IPS-20b (cell line): ENCODE results near the gene SEMA4D.

ENCODE experiments used
- H3K27ac ChIP-seq: one replicate; pipeline ENCODE4 v1.5.1; 2013; ENCODE audit warnings: low read length
- H3K27me3 ChIP-seq: 2 replicates; pipeline ENCODE4 v1.6.1; 2013; ENCODE audit warnings: mild to moderate bottlenecking, low read length, inconsistent platforms; ENCODE audit not compliant: insufficient read depth
- H3K36me3 ChIP-seq: 2 replicates; pipeline ENCODE4 v1.6.1; 2013; ENCODE audit warnings: low read depth, mild to moderate bottlenecking, inconsistent platforms, low read length, moderate library complexity; ENCODE audit not compliant: insufficient read depth
- H3K4me1 ChIP-seq: 2 replicates; pipeline ENCODE4 v1.6.1; 2013; ENCODE audit warnings: mild to moderate bottlenecking, control low read depth, inconsistent platforms, low read length, moderate library complexity; ENCODE audit not compliant: insufficient read depth
- H3K4me3 ChIP-seq: 2 replicates; pipeline ENCODE4 v1.5.1; 2013; ENCODE audit warnings: mild to moderate bottlenecking, low read length, inconsistent platforms
- H3K9ac ChIP-seq: 2 replicates; pipeline ENCODE4 v1.6.1; 2013; ENCODE audit warnings: low read depth, mild to moderate bottlenecking, inconsistent platforms, low read length, moderate library complexity
- H3K9me3 ChIP-seq: 2 replicates; pipeline ENCODE4 v1.6.1; 2013; ENCODE audit warnings: mild to moderate bottlenecking, low read depth, low read length, inconsistent platforms; ENCODE audit not compliant: insufficient read depth

SEMA4D gene

GRCh38 chr9:89318123-89319014 is 179.5 kb downstream of the SEMA4D start, which contains the start of gene SECISBP2:
Gene SECISBP2 (plus strand): TSS chr9:89318500. CDS start chr9:89318577, 77 bp downstream.
- H3K27ac ChIP-seq: peak within 1 kb of the TSS; percentile 90
- H3K9me3 ChIP-seq: no peaks in the 10 kb centered on the region
- no peaks in the 10 kb centered on the region for H3K27me3 ChIP-seq
- peaks cover 21% of the 10 kb centered on the region; the same call in 1 of the 2 replicates for H3K4me1 ChIP-seq
- peak within 1 kb of the TSS; percentile 97 for H3K9ac ChIP-seq
- H3K36me3 ChIP-seq: peaks cover 64% of the 10 kb centered on the region
- H3K4me3 ChIP-seq: peak within 1 kb of the TSS; percentile 80

GRCh38 chr9:89317282-89317681 is 180.6 kb downstream of the SEMA4D start:
- H3K9ac ChIP-seq: peak overlapping the region; percentile 97; the same call in 1 of the 2 replicates
- H3K4me1 ChIP-seq: peaks cover 25% of the 10 kb centered on the region; the same call in 1 of the 2 replicates
- peaks cover 67% of the 10 kb centered on the region for H3K36me3 ChIP-seq
- no peaks in the 10 kb centered on the region for H3K9me3 ChIP-seq
- peak overlapping the region; percentile 80; the same call in 1 of the 2 replicates for H3K4me3 ChIP-seq
- no peaks in the 10 kb centered on the region for H3K27me3 ChIP-seq
- H3K27ac ChIP-seq: no peak overlapping the region

GRCh38 chr9:89315482-89315881 is 182.4 kb downstream of the SEMA4D start:
- no peak overlapping the region for H3K9ac ChIP-seq
- no peaks in the 10 kb centered on the region for H3K27me3 ChIP-seq
- H3K4me3 ChIP-seq: no peak overlapping the region
- peaks cover 58% of the 10 kb centered on the region for H3K36me3 ChIP-seq
- H3K27ac ChIP-seq: no peak overlapping the region
- peaks cover 25% of the 10 kb centered on the region; the same call in 1 of the 2 replicates for H3K4me1 ChIP-seq
- H3K9me3 ChIP-seq: no peaks in the 10 kb centered on the region

- H3K9ac ChIP-seq: peak overlapping the region; percentile 98; the same call in 1 of the 2 replicates
- H3K27ac ChIP-seq: no peak overlapping the region
- peaks cover 25% of the 10 kb centered on the region; the same call in 1 of the 2 replicates for H3K4me1 ChIP-seq
- no peaks in the 10 kb centered on the region for H3K9me3 ChIP-seq
- peaks cover 54% of the 10 kb centered on the region for H3K36me3 ChIP-seq
- H3K27me3 ChIP-seq: no peaks in the 10 kb centered on the region
- H3K4me3 ChIP-seq: peak overlapping the region; percentile 96
Observed at GRCh38 chr9:89314955-89315354, 183.0 kb downstream of the SEMA4D start.

GRCh38 chr9:89313842-89314241 is 184.1 kb downstream of the SEMA4D start:
- peak overlapping the region; percentile 98 for H3K9ac ChIP-seq
- peak overlapping the region; percentile 96 for H3K4me3 ChIP-seq
- H3K4me1 ChIP-seq: peaks cover 21% of the 10 kb centered on the region; the same call in 1 of the 2 replicates
- H3K27ac ChIP-seq: no peak overlapping the region
- H3K36me3 ChIP-seq: peaks cover 51% of the 10 kb centered on the region
- no peaks in the 10 kb centered on the region for H3K9me3 ChIP-seq
- H3K27me3 ChIP-seq: no peaks in the 10 kb centered on the region

GRCh38 chr9:89312222-89312571 is 185.7 kb downstream of the SEMA4D start:
- Histone ChIP-seq H3K4me3 (peak overlapping the region; percentile 96), H3K27me3 (no peaks in the 10 kb centered on the region), H3K9ac (peak overlapping the region; percentile 98), H3K4me1 (peaks cover 21% of the 10 kb centered on the region; the same call in 1 of the 2 replicates), H3K27ac (peak overlapping the region; percentile 60), H3K9me3 (no peaks in the 10 kb centered on the region), H3K36me3 (peaks cover 42% of the 10 kb centered on the region)

- peak overlapping the region; percentile 60 for H3K27ac ChIP-seq
- H3K4me1 ChIP-seq: peaks cover 21% of the 10 kb centered on the region; the same call in 1 of the 2 replicates
- peaks cover 36% of the 10 kb centered on the region for H3K36me3 ChIP-seq
- no peaks in the 10 kb centered on the region for H3K27me3 ChIP-seq
- peak overlapping the region; percentile 96 for H3K4me3 ChIP-seq
- H3K9ac ChIP-seq: peak overlapping the region; percentile 98
- H3K9me3 ChIP-seq: no peaks in the 10 kb centered on the region
Observed at GRCh38 chr9:89311346-89312221, 186.3 kb downstream of the SEMA4D start.
